Inferior parietal cortex (tissue), 1 donor: Measurements from ENCODE around the gene KHNYN.

Source experiments
- DNase-seq: peaks from one replicate; pipeline ENCODE4 v3.0.0-alpha.2; 2016; ENCODE audit errors: extremely low spot score

The KHNYN gene

DNA sequence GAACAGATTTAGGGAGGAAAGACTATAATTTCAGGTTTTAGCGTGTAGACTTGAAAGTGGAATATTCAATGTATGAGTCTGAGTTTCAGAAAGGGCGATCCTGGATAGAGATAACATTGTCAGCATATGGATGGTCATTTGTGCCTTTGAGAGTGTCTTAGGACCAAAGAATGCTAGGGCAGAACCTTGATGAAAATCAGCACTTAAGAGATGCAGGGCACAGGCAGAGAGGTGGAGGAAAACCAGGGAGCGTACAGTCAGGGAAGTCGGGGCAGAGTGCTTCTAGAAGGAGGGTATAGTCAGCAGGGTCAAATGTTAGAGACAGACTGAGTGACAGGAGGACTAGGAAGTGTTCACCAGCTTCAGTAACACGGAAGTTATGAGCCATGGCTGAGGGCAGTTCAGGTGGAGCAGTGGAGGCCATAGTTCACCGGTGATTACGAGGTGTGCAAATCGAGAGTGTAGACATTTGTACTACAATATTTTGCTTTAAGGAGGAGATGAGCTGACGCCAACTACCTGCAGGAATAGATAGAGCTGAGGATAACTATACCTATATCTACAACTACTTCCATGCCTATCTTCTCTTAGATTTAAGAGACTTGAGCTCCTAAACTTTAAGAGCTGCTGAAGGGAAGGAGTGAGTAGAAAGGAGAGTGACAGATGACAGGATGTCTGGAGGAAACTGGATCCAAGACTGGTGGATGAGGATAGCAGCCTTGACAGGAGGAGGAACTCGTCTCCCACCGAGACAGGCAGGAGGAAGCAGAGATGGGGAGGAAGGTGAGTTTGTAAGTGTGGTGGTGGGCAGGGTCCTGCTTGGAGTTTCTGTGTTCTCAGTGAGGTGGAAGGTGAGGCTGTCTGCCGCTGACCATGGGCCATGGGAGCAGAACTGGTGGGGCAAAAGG is 6.8 kb upstream of the KHNYN start:
- no peak for DNase-seq

DNA sequence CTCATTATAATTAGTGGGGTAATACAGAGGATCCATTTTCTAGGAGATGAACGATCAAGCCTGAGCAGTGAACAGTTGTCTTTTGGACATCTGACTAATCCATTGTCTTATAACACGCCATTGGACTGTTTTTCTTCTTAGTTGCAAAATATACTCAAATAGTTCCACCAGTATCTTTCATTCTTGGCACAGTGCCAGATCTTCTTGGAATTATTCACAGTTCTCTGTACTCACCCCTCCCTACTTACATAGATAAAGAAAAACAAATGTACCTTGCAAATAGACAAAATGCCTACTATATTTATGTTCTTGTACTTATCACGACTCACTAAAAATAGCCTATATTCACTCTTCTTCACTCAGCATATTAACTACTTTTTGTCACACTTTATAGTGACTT is 4.0 kb upstream of the KHNYN start:
- DNase-seq: peak; percentile 18

DNA sequence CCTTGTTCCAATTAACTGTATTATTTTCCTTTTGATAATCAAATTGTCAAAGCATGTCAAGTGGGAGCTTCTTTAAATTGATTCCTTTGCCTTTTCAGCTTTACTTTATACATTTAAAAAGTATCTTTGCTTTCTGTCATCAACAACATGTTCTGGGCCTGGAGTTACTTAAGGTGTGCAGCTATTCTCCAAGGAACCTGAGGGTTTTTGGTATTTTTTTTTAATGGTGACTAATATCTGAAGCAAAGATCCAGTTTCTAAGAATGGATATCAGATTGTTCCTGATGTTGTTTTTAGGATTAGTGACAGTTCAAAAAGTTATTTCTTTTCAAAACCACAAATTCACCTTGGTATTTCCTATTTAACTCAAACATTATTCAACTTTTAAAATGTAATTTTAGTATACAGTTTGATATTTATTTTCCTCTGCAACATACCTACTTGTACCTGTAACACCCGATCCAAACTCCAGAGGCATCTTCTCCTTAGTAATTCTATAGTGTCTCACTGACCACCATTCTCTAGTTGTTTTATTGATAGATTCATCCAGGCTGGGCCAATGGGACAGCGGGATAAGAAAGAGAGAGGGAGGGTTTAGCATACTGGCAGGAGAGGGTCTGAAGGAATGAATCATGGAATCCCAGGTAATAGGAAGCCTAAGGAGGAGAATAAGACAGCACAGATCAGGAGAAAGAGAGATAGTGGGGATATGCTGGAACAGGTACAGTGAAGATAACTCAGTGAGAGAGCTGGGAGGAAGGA is 3.4 kb upstream of the KHNYN start:
- no peak for DNase-seq

DNA sequence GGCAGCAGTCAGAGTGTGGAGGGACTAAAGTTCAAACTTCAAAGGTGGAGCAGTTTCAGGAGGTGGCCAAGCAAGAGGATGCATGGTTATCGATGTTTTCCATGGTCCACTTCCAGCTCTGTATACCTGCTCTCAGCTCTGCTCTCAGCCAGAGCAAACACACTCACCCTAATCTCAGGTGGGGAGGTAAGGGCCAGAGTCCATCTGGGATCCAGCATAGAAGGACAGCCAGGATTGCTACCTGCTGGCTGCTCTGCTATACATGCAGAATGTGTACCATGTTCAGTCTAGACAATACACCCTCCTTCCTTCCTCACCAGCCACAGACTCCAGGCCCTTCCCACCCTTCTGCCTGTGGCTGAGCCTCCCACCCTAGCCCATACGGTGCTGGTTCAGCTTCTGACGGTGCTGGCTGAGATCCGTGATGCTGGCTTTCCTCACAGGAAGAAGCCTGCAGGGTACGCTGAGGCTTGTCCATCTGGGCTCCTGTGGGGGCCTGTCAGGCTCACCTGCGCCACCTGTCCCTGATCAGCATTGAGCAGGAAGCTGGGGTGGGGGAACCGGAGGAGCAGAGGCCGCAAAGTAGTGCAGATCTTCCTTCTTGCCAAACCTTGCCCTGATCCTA is 2.7 kb upstream of the KHNYN start:
- DNase-seq: no peak

DNA sequence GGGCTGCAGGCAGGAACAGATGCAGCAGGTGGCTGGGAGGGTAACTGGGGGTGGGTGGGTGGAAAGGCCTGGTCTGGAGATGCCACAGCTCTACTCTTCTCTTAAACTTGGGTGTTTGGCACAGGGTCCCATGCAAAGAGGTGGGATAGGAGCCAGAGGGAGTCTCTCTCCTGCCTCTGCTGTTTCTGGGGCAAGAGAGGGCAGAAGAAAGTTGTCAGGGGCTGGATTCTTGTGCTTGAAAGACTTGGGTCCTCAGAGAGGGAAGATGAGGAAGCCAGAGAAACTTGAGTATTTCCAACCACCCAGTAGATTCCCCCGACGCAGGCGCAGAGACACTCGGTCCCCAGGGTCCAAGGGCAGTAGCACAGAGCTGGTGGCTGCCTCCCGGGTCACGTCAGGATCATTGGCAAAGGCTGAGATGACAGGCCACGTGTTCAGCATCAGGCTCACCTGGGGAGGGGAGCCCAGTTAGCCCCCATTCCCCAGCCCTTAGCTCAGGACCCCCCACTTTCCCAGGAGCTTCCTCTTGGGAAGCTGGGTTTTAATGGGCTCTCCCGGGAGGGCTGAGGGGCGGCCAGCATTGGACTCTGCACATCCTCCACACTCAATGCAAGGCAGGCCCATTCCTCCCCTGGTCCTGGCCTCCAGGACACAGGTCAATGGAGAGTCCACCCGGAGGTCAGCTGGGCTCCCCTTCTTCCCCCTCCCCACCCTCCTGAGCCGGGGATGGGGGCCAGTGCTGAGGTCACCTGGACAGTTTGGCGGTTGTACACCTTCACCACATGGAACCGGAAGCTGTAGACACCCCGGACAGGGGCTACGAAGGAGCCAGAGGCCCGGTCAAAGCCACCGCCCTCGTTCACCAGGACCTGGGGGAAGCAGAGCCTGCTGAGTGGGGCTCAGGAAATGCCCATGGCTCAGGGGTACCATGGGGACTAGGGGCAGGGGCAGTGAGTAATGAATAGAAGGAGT is 1.9 kb upstream of the KHNYN start:
- no peak for DNase-seq

DNA sequence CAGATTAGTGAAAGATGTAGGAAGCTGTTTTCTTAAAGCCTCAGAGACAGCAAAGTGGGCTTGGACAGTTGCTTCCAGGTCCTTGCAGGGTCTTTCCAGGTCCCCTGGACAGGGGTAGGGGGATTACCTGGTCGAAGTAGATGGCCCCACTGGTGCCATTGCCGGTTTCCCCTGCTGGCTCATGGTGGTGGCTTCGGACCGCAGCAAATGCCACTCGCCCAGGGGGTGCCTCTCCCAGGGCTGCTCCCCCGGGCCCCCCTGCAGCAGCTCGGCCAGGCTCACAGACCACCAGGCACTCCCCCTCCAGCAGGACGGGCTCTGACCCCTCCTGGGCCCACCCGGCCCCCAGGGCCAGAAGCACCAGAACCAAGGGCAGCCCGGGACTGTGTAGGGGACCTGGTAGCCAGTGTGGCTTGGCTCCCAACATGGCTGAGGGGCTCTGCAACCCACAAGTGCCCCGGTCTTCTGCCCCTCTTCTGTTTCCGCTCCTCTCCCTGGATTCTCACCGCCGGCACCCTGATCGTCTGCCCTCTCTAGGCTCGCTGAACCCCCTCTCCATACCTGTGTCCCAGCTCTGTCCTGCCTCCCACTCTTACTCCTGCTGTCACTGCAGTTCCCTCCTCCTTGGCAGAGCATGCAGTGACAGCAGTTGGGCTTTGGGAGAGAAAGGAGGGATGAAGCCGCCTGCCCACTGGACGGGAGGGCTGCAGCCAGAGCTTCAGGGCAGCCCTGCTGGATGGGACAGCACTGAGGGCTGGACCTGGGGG is 943 bp upstream of the KHNYN start:
- DNase-seq: no peak

DNA sequence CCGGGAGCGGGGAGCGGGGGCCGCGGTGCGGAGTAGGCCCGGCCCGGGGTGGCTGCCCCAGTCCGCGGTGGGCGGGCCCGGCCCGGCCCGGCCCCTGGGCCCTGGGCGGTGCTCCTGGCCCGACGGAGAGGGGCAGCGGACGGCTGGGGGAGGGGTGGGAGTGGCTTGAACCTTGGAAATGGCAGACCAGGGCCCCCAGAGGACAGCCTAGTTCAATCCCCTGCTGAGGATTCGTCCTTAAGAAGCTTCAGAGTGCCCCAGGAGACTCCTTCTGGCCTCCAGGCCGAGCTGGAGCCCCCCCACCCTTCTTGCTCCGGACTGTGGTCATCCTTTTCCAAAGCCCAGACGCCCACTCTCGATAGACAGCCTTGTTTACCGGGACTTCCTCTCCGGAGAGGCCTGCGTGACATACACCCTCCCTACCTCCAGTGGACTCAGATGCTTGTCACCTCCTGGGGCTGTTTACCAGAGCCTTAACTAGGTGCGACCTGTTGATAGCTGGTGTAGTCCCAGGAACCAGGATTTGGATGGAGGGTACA is 458 bp downstream of the KHNYN start:
- DNase-seq: no peak

DNA sequence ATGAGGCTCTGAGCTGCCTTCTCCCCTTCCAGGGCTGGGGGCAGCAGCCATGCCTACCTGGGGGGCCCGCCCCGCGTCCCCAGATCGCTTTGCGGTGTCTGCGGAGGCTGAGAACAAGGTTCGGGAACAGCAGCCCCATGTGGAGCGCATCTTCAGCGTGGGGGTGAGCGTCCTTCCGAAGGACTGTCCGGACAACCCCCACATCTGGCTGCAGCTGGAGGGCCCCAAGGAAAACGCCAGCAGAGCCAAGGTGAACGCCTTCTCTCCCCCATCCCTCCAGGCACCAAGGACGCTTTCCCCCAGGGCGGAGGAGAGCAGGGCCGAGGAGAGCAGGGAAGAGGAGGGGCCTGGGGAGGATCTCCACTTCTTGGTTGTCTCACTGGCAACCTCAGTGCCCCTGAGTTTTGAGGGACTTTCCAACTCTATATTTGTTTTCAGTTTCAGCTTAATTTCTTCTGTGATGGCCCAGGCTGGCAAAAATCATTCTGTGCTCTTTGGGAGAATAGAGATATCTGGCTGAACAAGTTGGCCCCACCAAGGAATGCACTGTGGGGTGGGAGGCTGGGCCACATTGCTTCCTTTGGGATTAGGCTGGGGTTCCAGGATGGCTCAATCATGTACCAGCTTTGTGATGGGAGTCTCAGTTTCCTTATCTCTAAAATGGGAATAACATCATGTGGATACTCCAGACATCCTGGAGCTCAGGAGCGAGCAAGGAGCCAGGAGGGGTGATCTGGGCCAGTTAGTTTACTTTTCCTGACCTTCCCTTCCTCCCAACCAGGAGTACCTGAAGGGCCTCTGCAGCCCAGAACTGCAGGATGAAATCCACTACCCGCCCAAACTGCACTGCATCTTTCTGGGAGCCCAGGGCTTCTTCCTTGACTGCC is 1.2 kb downstream of the KHNYN start:
- DNase-seq: no peak

DNA sequence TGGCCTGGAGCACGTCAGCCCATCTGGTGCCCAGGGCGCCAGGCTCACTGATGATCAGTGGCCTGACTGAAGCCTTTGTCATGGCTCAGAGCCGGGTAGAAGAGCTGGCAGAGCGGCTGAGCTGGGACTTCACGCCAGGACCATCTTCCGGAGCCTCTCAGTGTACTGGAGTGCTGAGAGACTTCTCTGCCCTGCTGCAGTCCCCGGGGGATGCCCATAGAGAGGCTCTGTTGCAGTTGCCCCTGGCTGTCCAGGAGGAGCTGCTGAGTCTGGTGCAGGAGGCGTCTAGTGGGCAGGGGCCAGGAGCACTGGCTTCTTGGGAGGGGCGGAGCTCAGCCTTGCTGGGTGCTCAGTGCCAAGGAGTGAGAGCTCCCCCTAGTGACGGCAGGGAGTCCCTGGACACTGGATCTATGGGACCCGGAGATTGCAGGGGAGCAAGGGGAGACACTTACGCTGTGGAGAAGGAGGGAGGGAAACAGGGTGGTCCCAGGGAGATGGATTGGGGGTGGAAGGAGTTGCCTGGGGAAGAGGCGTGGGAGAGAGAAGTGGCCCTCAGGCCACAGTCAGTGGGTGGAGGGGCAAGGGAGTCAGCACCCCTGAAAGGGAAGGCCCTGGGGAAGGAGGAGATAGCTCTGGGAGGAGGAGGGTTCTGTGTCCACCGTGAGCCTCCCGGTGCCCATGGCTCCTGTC is 2.0 kb downstream of the KHNYN start:
- DNase-seq: peak; percentile 76

DNA sequence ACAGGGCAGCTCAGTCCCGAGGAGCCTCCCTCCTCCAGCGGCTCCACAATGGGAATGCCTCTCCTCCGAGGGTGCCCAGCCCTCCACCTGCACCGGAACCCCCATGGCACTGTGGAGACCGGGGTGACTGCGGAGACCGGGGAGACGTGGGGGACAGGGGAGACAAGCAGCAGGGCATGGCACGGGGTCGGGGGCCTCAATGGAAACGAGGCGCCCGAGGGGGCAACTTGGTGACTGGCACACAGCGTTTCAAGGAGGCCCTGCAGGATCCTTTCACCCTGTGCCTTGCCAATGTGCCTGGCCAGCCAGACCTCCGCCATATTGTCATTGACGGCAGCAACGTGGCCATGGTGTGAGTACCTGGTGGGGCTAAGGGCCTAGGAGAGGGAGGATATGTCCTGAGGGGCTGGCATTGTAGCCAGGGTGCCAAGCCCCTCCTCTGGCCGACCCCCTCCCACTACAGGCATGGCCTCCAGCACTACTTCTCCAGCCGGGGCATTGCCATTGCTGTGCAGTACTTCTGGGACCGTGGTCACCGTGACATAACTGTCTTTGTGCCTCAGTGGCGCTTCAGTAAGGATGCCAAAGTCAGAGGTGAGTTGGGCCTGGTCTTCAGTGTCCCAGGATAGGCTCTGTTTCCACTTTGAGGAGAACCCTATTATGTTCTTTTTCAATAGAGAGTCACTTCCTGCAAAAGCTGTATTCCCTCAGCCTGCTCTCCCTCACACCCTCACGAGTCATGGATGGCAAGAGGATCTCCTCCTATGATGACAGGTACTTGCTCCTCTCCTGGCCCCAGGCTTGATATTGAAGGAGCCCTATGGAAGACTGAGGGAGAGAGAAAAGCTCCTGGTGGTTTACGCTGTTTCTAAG is 2.7 kb downstream of the KHNYN start:
- no peak for DNase-seq

DNA sequence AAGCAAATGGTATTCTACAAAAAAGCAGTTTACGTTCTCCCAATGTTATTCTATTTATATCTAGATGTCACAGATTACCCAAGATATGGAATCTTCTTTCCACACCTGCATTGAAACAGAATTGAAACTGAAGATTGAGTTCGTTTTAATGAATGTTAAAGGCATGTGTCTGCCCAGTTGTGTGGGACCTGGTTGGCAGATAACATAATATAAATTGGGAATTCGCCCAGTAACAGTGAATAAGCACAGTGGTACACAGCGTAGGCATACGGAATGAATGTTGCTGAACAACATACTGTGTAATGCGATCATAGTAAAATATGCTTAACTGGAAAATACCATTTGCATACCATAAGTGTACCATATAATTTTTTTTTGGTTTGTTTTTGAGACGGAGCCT is 4.3 kb downstream of the KHNYN start:
- no peak for DNase-seq

DNA sequence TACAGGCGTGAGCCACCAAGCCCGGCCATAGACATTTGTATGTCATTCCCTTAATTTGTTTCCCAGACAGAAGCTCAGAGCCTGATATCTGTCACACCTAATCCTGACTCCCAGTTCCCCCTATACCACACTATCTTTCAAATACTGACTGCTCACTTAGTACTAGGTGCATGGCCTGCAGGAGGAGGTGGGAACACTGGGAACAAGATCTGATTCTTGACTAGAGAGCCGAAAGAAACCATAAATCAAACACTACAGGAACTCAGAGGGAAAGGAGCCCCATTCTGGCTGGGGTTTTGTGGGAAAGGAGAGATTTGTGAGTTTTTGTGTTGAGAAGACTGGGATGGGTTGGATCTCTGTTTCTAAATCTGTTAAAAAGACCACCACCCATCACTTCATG is 4.9 kb downstream of the KHNYN start:
- DNase-seq: no peak

DNA sequence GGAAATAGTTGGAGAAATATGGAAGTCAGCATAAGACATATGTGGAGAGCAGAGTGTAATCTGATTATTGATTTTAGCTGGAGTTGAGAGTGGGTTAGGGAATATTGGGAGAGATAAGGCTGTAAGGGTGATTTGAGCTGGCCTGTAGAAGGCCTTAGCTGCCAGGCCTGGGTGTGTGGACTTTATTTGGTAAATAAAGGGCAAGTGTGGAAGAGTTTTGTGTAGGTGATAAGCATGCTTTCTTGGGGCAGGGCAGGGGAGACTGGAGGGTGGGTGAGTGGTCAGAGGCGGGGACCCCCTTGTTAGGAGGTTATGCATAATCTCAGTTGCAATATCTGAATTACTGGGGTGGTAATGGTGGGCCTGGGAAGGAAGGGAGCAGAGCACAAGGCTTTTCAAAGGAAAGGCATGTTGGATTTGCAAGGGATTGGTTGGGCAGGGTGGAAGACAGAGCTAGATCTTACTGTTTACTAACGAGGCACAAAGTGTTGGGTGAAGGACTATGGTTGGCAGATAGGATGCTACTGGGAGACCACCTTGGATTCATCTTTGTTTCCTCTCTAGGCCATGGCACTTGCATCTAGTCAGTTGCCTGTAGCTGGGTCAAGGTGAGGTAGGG is 5.5 kb downstream of the KHNYN start:
- no peak for DNase-seq

DNA sequence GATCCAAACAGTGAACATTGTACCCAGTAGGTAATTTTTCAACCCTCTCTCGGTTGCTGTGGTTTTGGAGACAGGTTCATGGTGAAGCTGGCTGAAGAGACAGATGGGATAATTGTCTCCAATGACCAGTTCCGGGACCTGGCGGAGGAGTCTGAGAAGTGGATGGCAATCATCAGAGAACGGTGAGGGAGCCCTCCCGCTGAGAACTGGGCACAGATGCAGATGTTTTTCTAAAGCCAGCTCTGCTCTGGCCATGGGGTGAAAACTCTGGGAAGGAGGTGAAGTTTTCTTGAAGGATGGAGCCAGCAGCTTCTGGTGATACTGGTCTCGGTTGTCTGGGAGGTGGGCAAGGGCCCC is 6.2 kb downstream of the KHNYN start:
- DNase-seq: no peak

DNA sequence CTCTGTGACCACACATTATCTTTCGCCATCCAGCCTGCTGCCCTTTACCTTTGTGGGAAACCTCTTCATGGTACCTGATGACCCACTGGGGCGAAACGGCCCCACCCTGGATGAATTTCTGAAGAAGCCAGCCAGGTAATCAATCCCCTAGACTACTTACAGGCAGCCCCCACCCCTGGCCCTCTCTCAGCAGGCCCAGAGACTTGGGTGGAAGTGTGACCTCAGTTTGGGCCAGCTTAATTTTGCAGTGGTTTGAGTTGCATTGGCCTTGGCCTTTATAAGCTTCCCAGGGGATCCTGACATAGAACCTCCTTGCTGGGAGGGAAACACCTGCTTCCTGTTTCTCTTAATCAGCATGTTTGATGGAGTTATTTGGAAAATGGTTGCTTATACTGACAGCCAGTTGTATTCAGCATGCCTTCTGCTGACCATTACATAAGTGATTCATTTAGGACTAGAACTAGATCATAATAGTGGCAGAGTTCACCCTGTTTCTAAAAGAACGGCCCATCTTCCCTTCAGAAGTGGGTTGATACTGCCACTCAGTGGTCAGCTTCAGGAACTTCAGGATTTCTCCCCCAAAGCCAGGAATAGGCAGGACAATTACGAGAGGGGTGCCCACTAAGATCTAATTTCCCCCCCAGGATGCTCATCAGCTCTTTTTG is 6.7 kb downstream of the KHNYN start:
- DNase-seq: peak; percentile 89

DNA sequence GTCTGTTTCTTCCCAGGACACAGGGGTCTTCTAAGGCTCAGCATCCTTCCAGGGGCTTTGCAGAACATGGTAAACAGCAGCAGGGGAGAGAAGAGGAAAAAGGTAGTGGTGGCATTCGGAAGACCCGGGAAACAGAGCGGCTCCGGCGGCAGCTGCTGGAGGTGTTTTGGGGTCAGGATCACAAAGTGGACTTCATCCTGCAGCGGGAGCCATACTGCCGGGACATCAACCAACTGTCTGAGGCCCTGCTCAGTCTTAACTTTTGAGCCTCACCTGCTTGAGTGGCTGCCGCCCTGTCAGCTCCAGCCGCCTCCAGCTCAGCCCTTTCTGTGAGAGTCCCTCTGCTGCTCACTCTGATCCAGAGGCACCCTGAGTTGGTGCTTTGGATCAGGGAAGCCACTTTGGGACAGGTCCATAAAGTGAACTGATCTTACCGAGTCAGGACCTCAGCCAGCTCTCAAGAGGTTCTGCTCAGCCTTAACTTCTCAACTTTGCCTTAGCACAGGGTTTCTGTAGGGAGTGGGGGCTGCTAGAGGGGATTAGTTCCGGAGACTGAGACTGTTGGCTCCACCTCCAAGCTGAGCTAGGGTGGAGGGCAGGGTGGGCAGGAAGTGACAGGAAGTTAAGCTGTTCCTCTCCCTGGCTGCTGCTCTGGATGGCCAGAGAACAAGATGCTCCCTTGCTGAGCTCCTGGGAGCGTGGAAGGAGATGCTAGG is 7.4 kb downstream of the KHNYN start:
- DNase-seq: no peak
